Measurements from ENCODE around the gene CMTM7.
"Not testable (repeated sequence)": the region's sequence is repeated elsewhere in the genome, so short reads cannot be mapped to it uniquely, and the experiment has no call there.

CMTM7 gene

GRCh38 chr3:32381922-32382321 lies 9.7 kb upstream of the CMTM7 start:
- WGBS, 2 experiments (ENCODE audit: insufficient coverage in 2 of 2): 92 to 94% methylated on average over 4 to 6 of the region's 7 CpGs
- Histone ChIP-seq H3K4me1 (ENCODE audit: control insufficient read depth, insufficient read depth, low read length, poor library complexity, severe bottlenecking) (peaks cover 7% of the 10 kb centered on the region), H3K36me3 (ENCODE audit: control insufficient read depth, insufficient read depth, low read length) (no peaks in the 10 kb centered on the region), H3K4me3 (ENCODE audit: extremely low read depth, insufficient read depth, low read length, poor library complexity, severe bottlenecking) (no peak overlapping the region), H3K9me3 (ENCODE audit: control insufficient read depth, low read length) (no peaks in the 10 kb centered on the region), H3K27ac (ENCODE audit: low read depth, low read length, severe bottlenecking) (no peak overlapping the region)

- Histone ChIP-seq H3K9me3 (ENCODE audit: control insufficient read depth, low read length) (no peaks in the 10 kb centered on the region), H3K36me3 (ENCODE audit: control insufficient read depth, insufficient read depth, low read length) (no peaks in the 10 kb centered on the region), H3K4me3 (ENCODE audit: extremely low read depth, insufficient read depth, low read length, poor library complexity, severe bottlenecking) (no peak overlapping the region), H3K4me1 (ENCODE audit: control insufficient read depth, insufficient read depth, low read length, poor library complexity, severe bottlenecking) (peaks cover 7% of the 10 kb centered on the region), H3K27ac (ENCODE audit: low read depth, low read length, severe bottlenecking) (no peak overlapping the region)
- WGBS, 2 experiments (ENCODE audit: insufficient coverage in 2 of 2): 68 to 90% methylated on average over 2 of the region's 2 CpGs
Observed at GRCh38 chr3:32383136-32383711, 8.4 kb upstream of the CMTM7 start.

GRCh38 chr3:32384938-32385337 lies 6.7 kb upstream of the CMTM7 start:
- H3K4me1 ChIP-seq (ENCODE audit: control insufficient read depth, insufficient read depth, low read length, poor library complexity, severe bottlenecking): peaks cover 7% of the 10 kb centered on the region
- 40 to 70% methylated on average over 1 to 2 of the region's 5 CpGs for WGBS, 2 experiments (ENCODE audit: insufficient coverage in 2 of 2)
- no peak overlapping the region for H3K4me3 ChIP-seq (ENCODE audit: extremely low read depth, insufficient read depth, low read length, poor library complexity, severe bottlenecking)
- no peaks in the 10 kb centered on the region for H3K36me3 ChIP-seq (ENCODE audit: control insufficient read depth, insufficient read depth, low read length)
- peak overlapping the region; percentile 11 for H3K27ac ChIP-seq (ENCODE audit: low read depth, low read length, severe bottlenecking)
- H3K9me3 ChIP-seq (ENCODE audit: control insufficient read depth, low read length): no peaks in the 10 kb centered on the region

DNA sequence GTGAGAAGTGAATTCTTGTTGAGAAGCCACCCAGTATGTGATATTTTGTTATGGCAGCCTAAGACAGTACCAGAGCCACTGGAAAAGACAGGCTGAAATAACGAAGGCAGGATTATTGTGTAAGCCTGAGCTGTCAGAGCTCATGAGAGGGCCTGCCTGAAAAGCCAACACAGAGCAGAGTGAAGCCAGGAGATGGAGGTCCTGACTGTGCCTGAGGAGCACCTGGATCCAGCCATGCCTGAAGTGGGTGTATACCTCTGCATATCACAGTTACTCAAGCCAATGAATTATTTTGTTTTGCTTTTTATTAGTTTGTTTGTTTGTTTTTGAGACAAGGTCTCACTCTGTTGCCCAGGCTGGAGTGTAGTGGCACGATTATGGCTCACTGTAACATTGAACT lies 4.1 kb upstream of the CMTM7 start:
- Histone ChIP-seq H3K9me3 (ENCODE audit: control insufficient read depth, low read length) (no peaks in the 10 kb centered on the region), H3K4me3 (ENCODE audit: extremely low read depth, insufficient read depth, low read length, poor library complexity, severe bottlenecking) (no peak overlapping the region)
- WGBS, 2 experiments (ENCODE audit: insufficient coverage in 2 of 2): 88 to 93% methylated on average over 2 of the region's 2 CpGs

DNA sequence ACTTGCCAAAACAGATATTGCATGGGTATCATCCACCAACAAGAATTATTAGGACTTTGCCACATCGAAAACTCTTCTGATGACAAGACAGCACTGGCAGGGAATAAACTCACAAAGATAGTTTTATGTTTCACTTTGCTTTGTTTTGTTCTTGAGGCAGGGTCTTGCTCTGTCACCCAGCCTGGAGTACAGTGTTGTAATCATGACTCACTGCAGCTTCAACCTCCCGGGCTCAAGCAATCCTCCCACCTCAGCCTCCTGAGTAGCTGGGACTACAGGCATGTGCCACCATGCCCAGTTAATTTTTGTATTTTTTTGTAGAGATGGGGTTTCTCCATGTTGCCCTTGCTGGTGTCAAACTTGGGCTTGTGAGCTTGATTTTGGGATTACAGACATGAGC lies 2.1 kb upstream of the CMTM7 start:
- H3K4me1 ChIP-seq (ENCODE audit: control insufficient read depth, insufficient read depth, low read length, poor library complexity, severe bottlenecking): peaks cover 17% of the 10 kb centered on the region
- not testable (repeated sequence) for H3K36me3 ChIP-seq (ENCODE audit: control insufficient read depth, insufficient read depth, low read length); H3K9me3 ChIP-seq (ENCODE audit: control insufficient read depth, low read length); H3K4me3 ChIP-seq (ENCODE audit: extremely low read depth, insufficient read depth, low read length, poor library complexity, severe bottlenecking); H3K27ac ChIP-seq (ENCODE audit: low read depth, low read length, severe bottlenecking)
- 83 to 93% methylated on average over 1 to 2 of the region's 2 CpGs for WGBS, 2 experiments (ENCODE audit: insufficient coverage in 2 of 2)

More for the DNA sequence above, 4.1 kb upstream of the CMTM7 start:
- H3K36me3 ChIP-seq (ENCODE audit: control insufficient read depth, insufficient read depth, low read length): no peaks in the 10 kb centered on the region
- no peak overlapping the region for H3K27ac ChIP-seq (ENCODE audit: low read depth, low read length, severe bottlenecking)
- peaks cover 7% of the 10 kb centered on the region for H3K4me1 ChIP-seq (ENCODE audit: control insufficient read depth, insufficient read depth, low read length, poor library complexity, severe bottlenecking)

- Histone ChIP-seq H3K4me3 (ENCODE audit: extremely low read depth, insufficient read depth, low read length, poor library complexity, severe bottlenecking) (peak overlapping the region; percentile 66), H3K36me3 (ENCODE audit: control insufficient read depth, insufficient read depth, low read length) (no peaks in the 10 kb centered on the region), H3K4me1 (ENCODE audit: control insufficient read depth, insufficient read depth, low read length, poor library complexity, severe bottlenecking) (peaks cover 10% of the 10 kb centered on the region), H3K27ac (ENCODE audit: low read depth, low read length, severe bottlenecking) (peak overlapping the region; percentile 60), H3K9me3 (ENCODE audit: control insufficient read depth, low read length) (no peaks in the 10 kb centered on the region)
- WGBS, 2 experiments (ENCODE audit: insufficient coverage in 2 of 2): 19 to 74% methylated on average over 6 to 13 of the region's 18 CpGs
Observed at GRCh38 chr3:32392536-32393302, 1.1 kb downstream of the CMTM7 start.

GRCh38 chr3:32395496-32395895 lies 3.8 kb downstream of the CMTM7 start:
- H3K4me1 ChIP-seq (ENCODE audit: control insufficient read depth, insufficient read depth, low read length, poor library complexity, severe bottlenecking): peaks cover 18% of the 10 kb centered on the region
- no peaks in the 10 kb centered on the region for H3K36me3 ChIP-seq (ENCODE audit: control insufficient read depth, insufficient read depth, low read length)
- WGBS, 2 experiments (ENCODE audit: insufficient coverage in 2 of 2): 100% methylated on average over 1 of the region's 2 CpGs
- H3K9me3 ChIP-seq (ENCODE audit: control insufficient read depth, low read length): no peaks in the 10 kb centered on the region
- no peak overlapping the region for H3K27ac ChIP-seq (ENCODE audit: low read depth, low read length, severe bottlenecking)
- no peak overlapping the region for H3K4me3 ChIP-seq (ENCODE audit: extremely low read depth, insufficient read depth, low read length, poor library complexity, severe bottlenecking)

DNA sequence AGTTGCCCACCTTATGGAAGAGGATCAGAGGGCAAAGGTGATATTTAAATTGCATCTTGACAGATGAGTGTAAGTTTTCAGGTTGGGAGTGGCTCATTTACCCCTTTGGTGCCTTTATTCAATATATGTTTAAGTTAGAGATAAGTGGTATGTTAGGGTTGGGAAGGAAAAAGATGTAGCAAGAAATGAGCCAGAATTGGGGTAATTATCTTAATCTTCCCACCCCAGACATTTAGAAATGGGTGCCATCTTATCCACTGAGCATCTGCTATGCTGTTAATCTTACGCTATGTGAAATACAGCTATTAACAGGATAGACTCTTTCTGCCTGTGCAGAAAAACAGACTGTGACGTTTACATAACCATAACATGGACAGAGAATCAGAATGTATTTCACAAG lies 6.3 kb downstream of the CMTM7 start:
- 83 to 100% methylated on average over 1 to 2 of the region's 2 CpGs for WGBS, 2 experiments (ENCODE audit: insufficient coverage in 2 of 2)
- Histone ChIP-seq H3K27ac (ENCODE audit: low read depth, low read length, severe bottlenecking) (no peak overlapping the region), H3K9me3 (ENCODE audit: control insufficient read depth, low read length) (no peaks in the 10 kb centered on the region), H3K4me1 (ENCODE audit: control insufficient read depth, insufficient read depth, low read length, poor library complexity, severe bottlenecking) (peaks cover 22% of the 10 kb centered on the region), H3K36me3 (ENCODE audit: control insufficient read depth, insufficient read depth, low read length) (no peaks in the 10 kb centered on the region), H3K4me3 (ENCODE audit: extremely low read depth, insufficient read depth, low read length, poor library complexity, severe bottlenecking) (no peak overlapping the region)

DNA sequence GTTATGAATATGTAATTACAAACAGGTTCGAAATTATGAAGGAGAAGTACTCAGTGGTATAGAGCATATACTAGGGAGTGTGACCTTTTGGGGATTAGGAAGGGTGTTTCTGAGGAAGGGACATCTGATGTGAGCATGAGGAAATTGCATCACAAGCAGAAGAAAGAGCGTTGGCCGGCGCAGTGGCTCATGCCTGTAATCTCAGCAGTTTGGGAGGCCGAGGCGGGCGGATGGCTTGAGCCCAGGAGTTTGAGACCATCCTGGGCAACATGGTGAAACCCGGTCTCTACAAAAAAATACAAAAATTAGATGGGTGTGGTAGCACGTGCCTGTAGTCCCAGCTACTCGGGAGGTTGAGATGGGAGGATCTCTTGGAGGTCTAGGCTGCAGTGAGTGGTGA lies 6.9 kb downstream of the CMTM7 start:
- WGBS, 2 experiments (ENCODE audit: insufficient coverage in 2 of 2): 90 to 91% methylated on average over 6 to 9 of the region's 10 CpGs
- Histone ChIP-seq H3K9me3 (ENCODE audit: control insufficient read depth, low read length) (no peaks in the 10 kb centered on the region), H3K27ac (ENCODE audit: low read depth, low read length, severe bottlenecking) (no peak overlapping the region), H3K4me1 (ENCODE audit: control insufficient read depth, insufficient read depth, low read length, poor library complexity, severe bottlenecking) (peaks cover 16% of the 10 kb centered on the region), H3K4me3 (ENCODE audit: extremely low read depth, insufficient read depth, low read length, poor library complexity, severe bottlenecking) (no peak overlapping the region), H3K36me3 (ENCODE audit: control insufficient read depth, insufficient read depth, low read length) (no peaks in the 10 kb centered on the region)

DNA sequence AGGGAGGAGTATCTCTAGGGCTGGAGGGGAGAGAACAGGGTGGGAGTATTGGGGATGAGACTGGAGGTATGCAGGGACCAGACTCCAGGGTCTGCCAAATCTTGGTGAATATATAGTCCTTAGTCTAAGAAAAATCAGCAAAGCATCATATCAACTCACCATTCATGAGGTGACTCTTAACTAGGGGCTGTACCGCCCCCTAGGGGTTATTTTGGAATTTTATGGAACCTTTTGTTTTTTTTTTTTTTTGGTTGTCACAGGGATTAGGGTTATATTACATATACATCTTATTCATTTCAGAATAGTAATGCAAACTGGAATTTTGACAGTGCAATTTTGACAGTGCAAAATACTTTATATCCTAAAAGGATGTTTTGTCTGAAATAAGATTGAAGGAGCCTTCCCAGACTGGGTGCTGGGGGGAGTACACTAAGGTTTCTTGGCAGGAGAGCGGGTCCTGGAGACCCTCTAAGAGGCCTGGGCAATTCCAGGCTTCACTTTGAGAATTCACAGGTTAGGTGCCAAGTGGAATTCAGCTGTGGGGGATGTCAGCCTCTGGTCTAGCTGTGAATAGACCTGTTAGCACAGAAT lies 7.5 kb downstream of the CMTM7 start:
- Histone ChIP-seq H3K27ac (ENCODE audit: low read depth, low read length, severe bottlenecking) (no peak overlapping the region), H3K36me3 (ENCODE audit: control insufficient read depth, insufficient read depth, low read length) (no peaks in the 10 kb centered on the region), H3K9me3 (ENCODE audit: control insufficient read depth, low read length) (no peaks in the 10 kb centered on the region), H3K4me1 (ENCODE audit: control insufficient read depth, insufficient read depth, low read length, poor library complexity, severe bottlenecking) (peaks cover 14% of the 10 kb centered on the region), H3K4me3 (ENCODE audit: extremely low read depth, insufficient read depth, low read length, poor library complexity, severe bottlenecking) (no peak overlapping the region)
- WGBS, 2 experiments (ENCODE audit: insufficient coverage in 2 of 2): 100% methylated on average over 1 of the region's 2 CpGs

- H3K9me3 ChIP-seq (ENCODE audit: control insufficient read depth, low read length): no peaks in the 10 kb centered on the region
- H3K4me3 ChIP-seq (ENCODE audit: extremely low read depth, insufficient read depth, low read length, poor library complexity, severe bottlenecking): peak overlapping the region; percentile 18
- peak overlapping the region; percentile 96 for H3K27ac ChIP-seq (ENCODE audit: low read depth, low read length, severe bottlenecking)
- WGBS, 2 experiments (ENCODE audit: insufficient coverage in 2 of 2): 22 to 61% methylated on average over 5 to 8 of the region's 11 CpGs
- peaks cover 14% of the 10 kb centered on the region for H3K4me1 ChIP-seq (ENCODE audit: control insufficient read depth, insufficient read depth, low read length, poor library complexity, severe bottlenecking)
- H3K36me3 ChIP-seq (ENCODE audit: control insufficient read depth, insufficient read depth, low read length): peaks cover 3% of the 10 kb centered on the region
Observed at GRCh38 chr3:32401126-32401525, 9.5 kb downstream of the CMTM7 start.
